ENCODE measurements around the gene SENP6. TPM values are rescaled to one million over a fixed set of nuclear protein-coding genes. Genes with fewer than 3 reads are reported as not detected.

Gene SENP6
- total and polyA plus RNA-seq, 9 of the 15 experiments (the other 6 are each of a cell fraction or from before 2014, with no cell fraction given): 11.1 to 79.4 (median 46.8) TPM

- CTCF ChIA-PET (ENCODE audit: low intra/inter-chr PET ratio): no interaction called here
- intact Hi-C loops (cut with micrococcal nuclease): no loop called here
- no peak for FAIRE-seq
- TF ChIP-seq, protein P1, sequence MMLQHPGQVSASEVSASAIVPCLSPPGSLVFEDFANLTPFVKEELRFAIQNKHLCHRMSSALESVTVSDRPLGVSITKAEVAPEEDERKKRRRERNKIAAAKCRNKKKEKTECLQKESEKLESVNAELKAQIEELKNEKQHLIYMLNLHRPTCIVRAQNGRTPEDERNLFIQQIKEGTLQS (IDR thresholded peaks at IDR 0.05): peak; percentile 86
- TF ChIP-seq, protein P1 (CRISPR knock-in tag; conservative IDR thresholded peaks at IDR 0.05): no peak
- TF ChIP-seq CXXC5 (CRISPR knock-in tag; IDR thresholded peaks at IDR 0.05) (0 out of 2 replicates have a peak, but pooled peaks have one; percentile 22), POLR3A (IDR thresholded peaks at IDR 0.05; ENCODE audit: borderline replicate concordance, extremely low read depth, insufficient read depth, insufficient read length) (no peak), RUNX1 (IDR thresholded peaks at IDR 0.05; ENCODE audit: low read depth) (no peak), ZNF79 (CRISPR knock-in tag; IDR thresholded peaks at IDR 0.05; ENCODE audit: low read depth) (no peak)
- TF ChIP-seq, protein P2, sequence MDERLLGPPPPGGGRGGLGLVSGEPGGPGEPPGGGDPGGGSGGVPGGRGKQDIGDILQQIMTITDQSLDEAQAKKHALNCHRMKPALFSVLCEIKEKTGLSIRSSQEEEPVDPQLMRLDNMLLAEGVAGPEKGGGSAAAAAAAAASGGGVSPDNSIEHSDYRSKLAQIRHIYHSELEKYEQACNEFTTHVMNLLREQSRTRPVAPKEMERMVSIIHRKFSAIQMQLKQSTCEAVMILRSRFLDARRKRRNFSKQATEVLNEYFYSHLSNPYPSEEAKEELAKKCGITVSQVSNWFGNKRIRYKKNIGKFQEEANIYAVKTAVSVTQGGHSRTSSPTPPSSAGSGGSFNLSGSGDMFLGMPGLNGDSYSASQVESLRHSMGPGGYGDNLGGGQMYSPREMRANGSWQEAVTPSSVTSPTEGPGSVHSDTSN (CRISPR knock-in tag; IDR thresholded peaks at IDR 0.05; ENCODE audit: low read depth): no peak
- TF ChIP-seq, protein P2 (tag; conservative IDR thresholded peaks at IDR 0.05; ENCODE audit: low read depth): 0 out of 2 replicates have a peak, but pooled peaks have one; percentile 20
- TF ChIP-seq, protein P3, sequence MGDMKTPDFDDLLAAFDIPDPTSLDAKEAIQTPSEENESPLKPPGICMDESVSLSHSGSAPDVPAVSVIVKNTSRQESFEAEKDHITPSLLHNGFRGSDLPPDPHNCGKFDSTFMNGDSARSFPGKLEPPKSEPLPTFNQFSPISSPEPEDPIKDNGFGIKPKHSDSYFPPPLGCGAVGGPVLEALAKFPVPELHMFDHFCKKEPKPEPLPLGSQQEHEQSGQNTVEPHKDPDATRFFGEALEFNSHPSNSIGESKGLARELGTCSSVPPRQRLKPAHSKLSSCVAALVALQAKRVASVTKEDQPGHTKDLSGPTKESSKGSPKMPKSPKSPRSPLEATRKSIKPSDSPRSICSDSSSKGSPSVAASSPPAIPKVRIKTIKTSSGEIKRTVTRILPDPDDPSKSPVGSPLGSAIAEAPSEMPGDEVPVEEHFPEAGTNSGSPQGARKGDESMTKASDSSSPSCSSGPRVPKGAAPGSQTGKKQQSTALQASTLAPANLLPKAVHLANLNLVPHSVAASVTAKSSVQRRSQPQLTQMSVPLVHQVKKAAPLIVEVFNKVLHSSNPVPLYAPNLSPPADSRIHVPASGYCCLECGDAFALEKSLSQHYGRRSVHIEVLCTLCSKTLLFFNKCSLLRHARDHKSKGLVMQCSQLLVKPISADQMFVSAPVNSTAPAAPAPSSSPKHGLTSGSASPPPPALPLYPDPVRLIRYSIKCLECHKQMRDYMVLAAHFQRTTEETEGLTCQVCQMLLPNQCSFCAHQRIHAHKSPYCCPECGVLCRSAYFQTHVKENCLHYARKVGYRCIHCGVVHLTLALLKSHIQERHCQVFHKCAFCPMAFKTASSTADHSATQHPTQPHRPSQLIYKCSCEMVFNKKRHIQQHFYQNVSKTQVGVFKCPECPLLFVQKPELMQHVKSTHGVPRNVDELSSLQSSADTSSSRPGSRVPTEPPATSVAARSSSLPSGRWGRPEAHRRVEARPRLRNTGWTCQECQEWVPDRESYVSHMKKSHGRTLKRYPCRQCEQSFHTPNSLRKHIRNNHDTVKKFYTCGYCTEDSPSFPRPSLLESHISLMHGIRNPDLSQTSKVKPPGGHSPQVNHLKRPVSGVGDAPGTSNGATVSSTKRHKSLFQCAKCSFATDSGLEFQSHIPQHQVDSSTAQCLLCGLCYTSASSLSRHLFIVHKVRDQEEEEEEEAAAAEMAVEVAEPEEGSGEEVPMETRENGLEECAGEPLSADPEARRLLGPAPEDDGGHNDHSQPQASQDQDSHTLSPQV (IDR thresholded peaks at IDR 0.05): peak; percentile 19; the same call in 1 of the 2 replicates
- TF ChIP-seq, protein P4, sequence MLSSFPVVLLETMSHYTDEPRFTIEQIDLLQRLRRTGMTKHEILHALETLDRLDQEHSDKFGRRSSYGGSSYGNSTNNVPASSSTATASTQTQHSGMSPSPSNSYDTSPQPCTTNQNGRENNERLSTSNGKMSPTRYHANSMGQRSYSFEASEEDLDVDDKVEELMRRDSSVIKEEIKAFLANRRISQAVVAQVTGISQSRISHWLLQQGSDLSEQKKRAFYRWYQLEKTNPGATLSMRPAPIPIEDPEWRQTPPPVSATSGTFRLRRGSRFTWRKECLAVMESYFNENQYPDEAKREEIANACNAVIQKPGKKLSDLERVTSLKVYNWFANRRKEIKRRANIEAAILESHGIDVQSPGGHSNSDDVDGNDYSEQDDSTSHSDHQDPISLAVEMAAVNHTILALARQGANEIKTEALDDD (IDR thresholded peaks at IDR 0.05): peak; percentile 20; the same call in 1 of the 2 replicates
Measured at GRCh38 chr6:75631859-75632635, 30.4 kb downstream of the SENP6 start.

More at GRCh38 chr6:75631859-75632635, 30.4 kb downstream of the SENP6 start:
- H3K36me3 ChIP-seq (ENCODE audit: control insufficient read depth, insufficient read depth, low read length): peaks cover 50% of the 10 kb centered on the region; the same call in 2 of the 3 replicates
- in situ Hi-C loops (cut with MboI): no loop called here
- ATAC-seq: peak; percentile 65
- POLR2A ChIA-PET: interaction anchor here (1.0 to 1.4 kb wide), 2 partner anchors 9 to 17 kb away, joined by 3 to 5 read pairs; no protein-coding TSS in a partner anchor
- H3K4me2 ChIP-seq (ENCODE audit: insufficient read depth, low read length): no peak overlapping the region
- 45% methylated on average over 5 of the region's 5 CpGs for WGBS (ENCODE audit: insufficient coverage, low coverage, missing lambda C conversion rate)
- H3K9me3 ChIP-seq (replicated peaks; ENCODE audit: control insufficient read depth, insufficient read depth, low read depth, low read length): no peaks in the 10 kb centered on the region
- no peak overlapping the region for H3K4me3 ChIP-seq
- peaks cover 3 to 21% of the 10 kb centered on the region in 2 experiments for H3K4me1 ChIP-seq (replicated peaks in 1 of 2; ENCODE audit: control insufficient read depth in 2 of 2, insufficient read depth in 2 of 2, low read length in 2 of 2)
- no peak overlapping the region for H2AFZ ChIP-seq (ENCODE audit: low read depth, low read length)
- DNase-seq (ENCODE audit: extremely low read depth in 1 of 4, low spot score in 3 of 4): no peak
- H3K9ac ChIP-seq (ENCODE audit: insufficient read depth in 1 of 2, low read depth in 2 of 2, low read length in 2 of 2): peak overlapping the region in 1 of 2 experiments; percentile 31; a peak in 2 of 4 replicates
- no TSS peak for BruUV-seq (replicated peaks)
- H3K27ac ChIP-seq (ENCODE audit: extremely low read depth, low read depth, low read length): peak overlapping the region; percentile 11
- no peaks in the 10 kb centered on the region for H3K27me3 ChIP-seq (ENCODE audit: control insufficient read depth in 2 of 2, insufficient read depth in 2 of 2, low read length in 2 of 2)
- H3K79me2 ChIP-seq (ENCODE audit: control insufficient read depth, insufficient read depth, low read length): peaks cover 44% of the 10 kb centered on the region
- H3K9me1 ChIP-seq (ENCODE audit: control insufficient read depth, insufficient read depth, low read length): no peaks in the 10 kb centered on the region
- H4K20me1 ChIP-seq (replicated peaks; ENCODE audit: control insufficient read depth, insufficient read depth, low read length): no peaks in the 10 kb centered on the region

Measured in K562 (cell line).